ENCODE data around the gene FBXO2. TPM values are rescaled to one million over a fixed set of nuclear protein-coding genes. Genes with fewer than 3 reads are reported as not detected.

The FBXO2 gene
- total RNA-seq, 1 donor from 2014 or later: 3.1 TPM

DNA sequence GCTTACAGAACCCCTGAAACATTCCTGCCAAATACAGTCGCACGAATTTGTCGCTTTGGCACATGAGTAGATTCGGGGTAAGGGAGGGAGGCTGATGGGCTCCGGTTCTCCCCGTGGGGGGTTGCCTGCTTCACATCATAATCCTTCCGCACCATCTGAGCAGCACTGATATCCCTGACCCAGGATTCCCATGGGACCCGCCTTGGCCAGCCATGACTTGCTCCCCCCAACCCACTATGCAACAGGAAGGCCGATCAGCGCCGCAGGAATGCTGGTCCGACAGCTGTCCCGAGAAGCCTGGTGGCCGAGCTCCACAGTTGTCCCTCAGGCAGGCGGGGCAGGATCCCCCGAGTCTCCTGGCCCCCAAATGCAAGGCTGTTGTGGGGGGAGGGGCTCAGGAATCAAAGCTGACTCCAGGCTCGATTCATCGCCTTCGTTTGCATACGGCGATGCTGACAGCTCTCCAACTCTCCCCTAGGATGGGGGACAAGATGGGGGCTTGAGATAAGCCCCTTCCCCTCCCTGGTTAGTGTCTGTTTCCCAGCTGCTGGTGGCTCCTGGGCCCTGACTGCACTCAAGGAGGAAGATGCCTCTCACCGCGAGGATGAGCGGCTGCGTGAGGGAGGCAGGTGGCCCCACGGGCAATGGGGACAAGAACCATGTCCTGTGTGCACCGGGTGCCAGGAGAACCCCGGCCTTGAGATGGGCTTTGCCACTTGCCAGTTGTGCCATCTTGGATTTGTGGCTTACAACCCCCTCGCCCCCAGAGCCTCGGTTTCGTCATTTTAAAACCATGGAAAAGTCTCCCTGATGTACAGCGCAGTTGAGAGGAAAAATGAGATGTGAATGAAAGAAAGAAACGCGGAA, 46.6 kb upstream of the FBXO2 start:
- Mint-ChIP-seq H3K27ac (no peak overlapping the region), H3K4me1 (no peaks in the 10 kb centered on the region), H3K36me3 (no peaks in the 10 kb centered on the region), H3K27me3 (ENCODE audit: low read depth) (peaks cover 10% of the 10 kb centered on the region), H3K4me3 (no peak overlapping the region), H3K9me3 (no peaks in the 10 kb centered on the region)
- no peak for DNase-seq (ENCODE audit: low spot score in 2 of 2, unreplicated experiment in 2 of 2)
- TF ChIP-seq, protein P1, sequence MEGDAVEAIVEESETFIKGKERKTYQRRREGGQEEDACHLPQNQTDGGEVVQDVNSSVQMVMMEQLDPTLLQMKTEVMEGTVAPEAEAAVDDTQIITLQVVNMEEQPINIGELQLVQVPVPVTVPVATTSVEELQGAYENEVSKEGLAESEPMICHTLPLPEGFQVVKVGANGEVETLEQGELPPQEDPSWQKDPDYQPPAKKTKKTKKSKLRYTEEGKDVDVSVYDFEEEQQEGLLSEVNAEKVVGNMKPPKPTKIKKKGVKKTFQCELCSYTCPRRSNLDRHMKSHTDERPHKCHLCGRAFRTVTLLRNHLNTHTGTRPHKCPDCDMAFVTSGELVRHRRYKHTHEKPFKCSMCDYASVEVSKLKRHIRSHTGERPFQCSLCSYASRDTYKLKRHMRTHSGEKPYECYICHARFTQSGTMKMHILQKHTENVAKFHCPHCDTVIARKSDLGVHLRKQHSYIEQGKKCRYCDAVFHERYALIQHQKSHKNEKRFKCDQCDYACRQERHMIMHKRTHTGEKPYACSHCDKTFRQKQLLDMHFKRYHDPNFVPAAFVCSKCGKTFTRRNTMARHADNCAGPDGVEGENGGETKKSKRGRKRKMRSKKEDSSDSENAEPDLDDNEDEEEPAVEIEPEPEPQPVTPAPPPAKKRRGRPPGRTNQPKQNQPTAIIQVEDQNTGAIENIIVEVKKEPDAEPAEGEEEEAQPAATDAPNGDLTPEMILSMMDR (IDR thresholded peaks at IDR 0.05; ENCODE audit: unreplicated experiment): no peak

DNA sequence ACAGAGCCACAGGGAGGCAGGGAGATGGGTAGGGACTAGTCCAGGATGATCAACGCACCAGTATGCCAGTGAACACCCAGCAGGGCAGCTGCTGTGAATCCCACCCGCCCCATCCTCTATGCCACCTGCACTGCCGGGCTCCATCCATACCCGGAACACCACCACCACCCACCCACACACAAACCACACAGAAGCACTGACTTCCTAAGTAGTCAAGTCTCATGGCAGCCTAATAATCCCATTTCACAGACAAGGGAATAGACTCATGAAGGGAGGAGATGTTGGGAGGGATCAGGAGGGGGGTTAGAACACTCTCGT, 43.6 kb upstream of the FBXO2 start:
- TF ChIP-seq, protein P1 (IDR thresholded peaks at IDR 0.05; ENCODE audit: unreplicated experiment): no peak
- Mint-ChIP-seq H3K9me3 (no peaks in the 10 kb centered on the region), H3K4me1 (no peaks in the 10 kb centered on the region), H3K27ac (no peak overlapping the region), H3K27me3 (ENCODE audit: low read depth) (peaks cover 15% of the 10 kb centered on the region), H3K36me3 (no peaks in the 10 kb centered on the region), H3K4me3 (no peak overlapping the region)
- no peak for DNase-seq (ENCODE audit: low spot score in 2 of 2, unreplicated experiment in 2 of 2)

DNA sequence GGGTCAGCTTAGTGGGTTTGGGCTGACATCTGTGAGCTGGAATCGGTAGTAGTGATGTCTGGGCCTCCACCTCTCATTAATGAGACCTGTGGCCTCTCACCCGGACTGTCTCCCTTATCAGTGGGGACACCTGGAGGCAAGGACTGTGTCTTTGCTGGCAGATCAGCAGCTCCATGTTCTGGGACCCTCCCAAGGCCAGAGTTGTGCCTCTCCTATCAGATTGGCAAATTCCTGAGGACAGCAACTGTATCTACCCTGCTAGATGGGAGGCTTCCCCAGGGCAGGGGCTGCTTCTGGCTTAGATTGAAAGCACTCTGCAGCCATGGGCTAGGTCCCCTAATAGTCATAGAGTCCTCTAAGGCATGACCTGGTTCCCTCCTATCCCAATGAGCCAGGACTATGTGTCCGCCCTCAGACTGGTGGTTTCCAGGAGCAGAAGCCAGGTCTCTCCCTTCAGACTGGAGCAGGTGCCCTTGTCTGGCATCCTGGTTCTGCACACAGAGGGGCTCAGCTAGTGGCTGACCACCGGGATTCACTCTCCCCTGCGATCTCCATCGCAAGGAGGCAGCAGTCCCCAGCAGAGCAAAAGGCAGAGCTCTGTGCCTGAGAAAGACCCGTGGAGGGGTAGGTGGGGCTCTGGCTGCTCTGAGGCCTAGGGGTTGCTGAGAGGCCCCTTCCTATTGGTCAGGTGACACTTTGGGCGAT, 43.1 kb upstream of the FBXO2 start:
- no peak overlapping the region for H3K4me3 Mint-ChIP-seq
- no peaks in the 10 kb centered on the region for H3K4me1 Mint-ChIP-seq
- no peaks in the 10 kb centered on the region for H3K36me3 Mint-ChIP-seq
- H3K9me3 Mint-ChIP-seq: no peaks in the 10 kb centered on the region
- no peak for DNase-seq (ENCODE audit: low spot score in 2 of 2, unreplicated experiment in 2 of 2)
- TF ChIP-seq, protein P1 (IDR thresholded peaks at IDR 0.05; ENCODE audit: unreplicated experiment): no peak
- no peak overlapping the region for H3K27ac Mint-ChIP-seq
- peaks cover 20% of the 10 kb centered on the region for H3K27me3 Mint-ChIP-seq (ENCODE audit: low read depth)

DNA sequence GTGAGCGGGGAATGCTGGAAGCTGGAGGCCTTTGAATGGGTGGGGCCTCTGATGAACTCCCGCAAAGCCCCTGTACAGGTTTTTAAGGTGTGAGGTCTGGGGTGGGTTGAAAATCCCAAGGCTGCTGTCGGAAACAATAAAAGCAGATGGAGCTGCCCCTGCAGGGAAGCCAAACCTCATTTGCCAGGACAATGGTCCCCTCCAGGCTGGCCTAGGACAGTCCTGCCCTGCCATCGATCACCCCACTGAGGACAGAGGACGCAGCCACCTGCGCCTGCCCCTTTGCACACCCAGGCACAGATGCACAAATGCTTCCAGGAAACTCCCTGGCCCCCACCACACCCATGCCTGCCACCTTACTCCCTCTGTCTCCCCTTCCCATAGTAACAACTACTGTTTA, 41.6 kb upstream of the FBXO2 start:
- H3K27ac Mint-ChIP-seq: no peak overlapping the region
- DNase-seq (ENCODE audit: low spot score in 2 of 2, unreplicated experiment in 2 of 2): no peak
- H3K36me3 Mint-ChIP-seq: no peaks in the 10 kb centered on the region
- no peak overlapping the region for H3K4me3 Mint-ChIP-seq
- TF ChIP-seq, protein P1 (IDR thresholded peaks at IDR 0.05; ENCODE audit: unreplicated experiment): no peak
- peaks cover 2% of the 10 kb centered on the region for H3K4me1 Mint-ChIP-seq
- peaks cover 27% of the 10 kb centered on the region for H3K27me3 Mint-ChIP-seq (ENCODE audit: low read depth)
- no peaks in the 10 kb centered on the region for H3K9me3 Mint-ChIP-seq

DNA sequence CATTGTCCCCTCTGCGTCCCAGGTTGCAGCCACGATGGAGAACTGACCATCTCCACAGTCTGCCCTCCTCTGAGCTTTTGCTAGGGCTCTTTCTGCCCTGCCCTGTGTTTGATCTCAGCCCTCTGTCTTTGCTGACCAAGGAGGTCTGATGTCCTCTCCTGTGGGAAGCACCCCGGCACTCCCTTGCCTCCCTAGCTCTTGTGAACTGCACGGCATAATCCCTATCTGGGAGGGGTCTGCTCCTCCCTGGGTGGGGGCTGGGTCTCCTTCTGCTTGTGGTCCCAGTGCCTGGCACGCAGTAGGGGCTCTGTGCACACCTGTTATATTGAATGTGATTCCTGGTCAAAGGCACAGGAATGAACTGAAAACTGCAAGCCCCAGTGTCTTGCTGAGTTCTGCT, 39.7 kb upstream of the FBXO2 start:
- H3K4me3 Mint-ChIP-seq: no peak overlapping the region
- peaks cover 15% of the 10 kb centered on the region for H3K4me1 Mint-ChIP-seq
- H3K36me3 Mint-ChIP-seq: no peaks in the 10 kb centered on the region
- no peaks in the 10 kb centered on the region for H3K9me3 Mint-ChIP-seq
- TF ChIP-seq, protein P1 (IDR thresholded peaks at IDR 0.05; ENCODE audit: unreplicated experiment): no peak
- H3K27ac Mint-ChIP-seq: no peak overlapping the region
- no peak for DNase-seq (ENCODE audit: low spot score in 2 of 2, unreplicated experiment in 2 of 2)
- peaks cover 40% of the 10 kb centered on the region for H3K27me3 Mint-ChIP-seq (ENCODE audit: low read depth)

All from mesothelial cell of epicardium (in vitro differentiated cells).